SK-N-MC (cell line): ENCODE data around the gene MYO16.

Experiments
- EZH2 ChIP-seq: fragments of 200-600 bp; sonication (generic); IDR thresholded peaks from one replicate; pipeline ENCODE4 v1.6.1; 2017; ENCODE audit warnings: antibody characterized with exemption
- FOXP2 ChIP-seq: optimal IDR thresholded peaks from 2 replicates; pipeline ENCODE3; 2011; ENCODE audit warnings: mild to moderate bottlenecking, moderate library complexity; ENCODE audit not compliant: insufficient read depth; ENCODE audit errors: extremely low read length, control extremely low read depth
- POLR2AphosphoS5 ChIP-seq: IDR thresholded peaks from 2 replicates; pipeline ENCODE4 v1.6.1; 2012; ENCODE audit warnings: mild to moderate bottlenecking, low read depth, low read length, borderline replicate concordance

DNA sequence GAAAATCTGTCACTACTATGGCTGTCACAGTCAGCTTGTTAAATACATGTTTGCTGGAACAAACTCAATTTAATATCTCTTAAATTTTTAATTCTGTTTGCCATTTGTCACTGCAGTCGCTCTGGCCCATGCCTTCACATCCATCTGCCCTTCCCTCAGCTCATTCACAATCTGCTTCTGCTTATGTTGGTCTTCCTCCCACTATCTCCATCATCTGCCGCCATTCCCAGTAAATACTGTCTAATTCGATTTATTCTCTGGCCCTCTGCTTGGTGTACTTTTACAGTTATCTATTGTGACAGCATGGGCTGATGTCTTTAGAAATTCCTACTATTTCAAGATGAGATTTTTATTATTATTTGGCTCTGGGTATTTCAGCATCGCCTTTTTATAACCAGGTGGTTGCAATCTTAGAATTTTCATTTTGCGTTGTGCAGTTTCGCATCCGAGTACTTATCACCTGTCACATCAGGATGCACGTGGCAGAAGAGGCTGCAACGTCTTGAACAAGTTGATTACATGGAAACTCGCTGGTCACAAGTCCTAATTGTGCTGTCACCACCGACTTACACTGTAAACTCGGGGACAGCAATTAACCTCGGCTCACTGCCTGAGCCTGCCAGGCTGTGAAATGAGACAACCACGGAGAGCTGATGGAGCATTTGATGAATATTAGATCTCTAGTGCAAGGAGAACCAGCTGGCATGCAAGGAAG is 158.4 kb downstream of the MYO16 start:
- TF ChIP-seq POLR2AphosphoS5 = no peak
- TF ChIP-seq EZH2 = no peak
- TF ChIP-seq FOXP2 = no peak
